Central memory CD8-positive, alpha-beta T cell (primary cell): ENCODE data around the gene RRBP1.

Source experiments
- ATAC-seq: fragments of 150-1000 bp; cut with Tn5 transposase; replicated peaks from 2 replicates; pipeline ENCODE4 v1.10.0; 2022; ENCODE audit warnings: mild to moderate bottlenecking, moderate FRiP score, moderate number of reproducible peaks; ENCODE audit not compliant: poor library complexity, severe bottlenecking; ENCODE audit errors: extremely low read depth
- DNase-seq, 2 donors: peaks; one replicate each; pipeline ENCODE4 v3.0.0; 2021; ENCODE audit warnings: low spot score in 2 of 2
- H3K27ac Mint-ChIP-seq: one replicate; pipeline ENCODE4 v1.8.0; 2022; ENCODE audit warnings: low read depth, mild to moderate bottlenecking, moderate library complexity, mixed read lengths
- H3K27me3 Mint-ChIP-seq: one replicate; pipeline ENCODE4 v1.8.0; 2022; ENCODE audit warnings: mixed read lengths
- H3K36me3 Mint-ChIP-seq: one replicate; pipeline ENCODE4 v1.8.0; 2022; ENCODE audit warnings: mild to moderate bottlenecking, moderate library complexity, mixed read lengths; ENCODE audit not compliant: insufficient read depth
- H3K4me1 Mint-ChIP-seq: one replicate; pipeline ENCODE4 v1.8.0; 2022; ENCODE audit warnings: mixed read lengths
- H3K4me3 Mint-ChIP-seq: one replicate; pipeline ENCODE4 v1.8.0; 2022; ENCODE audit warnings: mild to moderate bottlenecking, moderate library complexity, mixed read lengths
- H3K9me3 Mint-ChIP-seq: one replicate; pipeline ENCODE4 v1.8.0; 2022; ENCODE audit warnings: mixed read lengths

RRBP1 gene

DNA sequence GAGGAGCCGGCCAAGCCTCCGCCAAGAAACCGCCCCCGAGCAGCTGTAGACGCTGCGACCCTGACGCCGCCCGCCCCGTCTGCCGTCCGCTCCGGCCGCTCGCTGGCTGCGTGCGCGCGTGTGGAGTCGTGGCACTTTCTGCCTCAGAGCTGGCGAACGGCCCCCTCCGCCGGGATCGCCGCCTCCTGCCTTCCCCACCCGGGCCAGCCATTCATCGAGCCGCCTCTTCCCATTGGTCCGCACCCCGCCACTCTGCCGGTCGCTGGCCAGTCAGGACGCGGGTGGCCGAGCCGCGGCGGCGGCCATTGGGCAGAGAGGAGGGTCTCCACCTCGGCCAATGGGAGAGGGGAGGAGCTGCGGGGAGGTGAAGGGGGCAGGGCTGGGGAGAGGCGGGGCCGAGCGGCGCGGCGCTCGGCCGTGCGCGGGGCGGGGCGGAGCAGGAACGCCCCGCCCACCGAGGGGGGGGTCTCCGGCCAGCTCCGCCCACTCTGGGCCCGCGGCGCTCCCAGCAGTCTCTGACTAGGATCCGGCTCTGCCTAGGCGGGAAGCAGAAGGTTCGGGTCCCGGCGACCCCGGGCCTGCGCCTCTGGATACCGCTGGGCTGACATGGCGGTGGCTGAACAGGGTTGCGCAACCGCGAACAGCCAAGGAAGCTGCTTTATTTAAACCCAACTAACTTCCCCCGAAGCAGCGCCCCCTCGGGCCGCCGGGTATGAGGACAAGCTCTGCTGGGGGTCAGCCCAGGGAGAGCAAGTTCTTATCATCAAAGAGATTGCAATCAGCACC, at the start of gene RRBP1:
Gene RRBP1, minus strand, starts transcription at position 140 of the 786 bp plus-strand sequence. CDS start 21,735 bp downstream, outside the sequence.
- Mint-ChIP-seq H3K9me3 (no peaks in the 10 kb centered on the region), H3K27ac (peak within 1 kb of the TSS; percentile 63), H3K27me3 (peaks cover 29% of the 10 kb centered on the region), H3K4me3 (peak within 1 kb of the TSS; percentile 85), H3K4me1 (peaks cover 17% of the 10 kb centered on the region), H3K36me3 (peaks cover 5% of the 10 kb centered on the region)
- peak; percentile 91 for ATAC-seq
- peak; percentile 92 to 96 for DNase-seq

- Mint-ChIP-seq H3K4me3 (no peak overlapping the region), H3K36me3 (no peaks in the 10 kb centered on the region), H3K27me3 (peaks cover 50% of the 10 kb centered on the region), H3K27ac (no peak overlapping the region), H3K4me1 (no peaks in the 10 kb centered on the region), H3K9me3 (peaks cover 3% of the 10 kb centered on the region)
- no peak for ATAC-seq
- DNase-seq, result no peak
Measured at GRCh38 chr20:17731233-17731632, 49.2 kb upstream of the RRBP1 start.

- no peaks in the 10 kb centered on the region for H3K36me3 Mint-ChIP-seq
- no peaks in the 10 kb centered on the region for H3K4me1 Mint-ChIP-seq
- peaks cover 54% of the 10 kb centered on the region for H3K27me3 Mint-ChIP-seq
- no peak for DNase-seq
- no peak for ATAC-seq
- H3K27ac Mint-ChIP-seq, result no peak overlapping the region
- H3K4me3 Mint-ChIP-seq, result no peak overlapping the region
- no peaks in the 10 kb centered on the region for H3K9me3 Mint-ChIP-seq
Measured at GRCh38 chr20:17730071-17730470, 48.0 kb upstream of the RRBP1 start.

DNA sequence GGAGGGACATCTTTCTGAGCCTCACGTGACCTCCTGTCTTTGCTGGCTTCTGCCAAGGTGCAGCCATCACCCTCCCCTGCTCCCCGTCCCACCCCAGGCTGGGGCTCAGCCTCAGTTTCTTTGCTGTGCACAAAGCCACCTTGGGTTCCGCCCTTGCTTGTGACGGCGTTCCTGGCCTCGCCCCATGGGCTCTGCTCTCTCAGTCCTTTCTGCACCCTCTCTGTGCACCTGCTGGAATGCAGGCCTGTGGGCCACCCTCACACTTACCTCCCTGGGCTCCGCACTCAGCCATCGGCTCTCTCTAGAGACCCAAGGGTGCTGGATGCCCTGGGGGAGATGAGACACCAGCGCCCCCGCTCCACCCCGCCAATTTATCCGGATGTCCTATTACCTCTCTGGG, 46.0 kb upstream of the RRBP1 start:
- Mint-ChIP-seq H3K27me3 (peaks cover 73% of the 10 kb centered on the region), H3K9me3 (no peaks in the 10 kb centered on the region)

DNA sequence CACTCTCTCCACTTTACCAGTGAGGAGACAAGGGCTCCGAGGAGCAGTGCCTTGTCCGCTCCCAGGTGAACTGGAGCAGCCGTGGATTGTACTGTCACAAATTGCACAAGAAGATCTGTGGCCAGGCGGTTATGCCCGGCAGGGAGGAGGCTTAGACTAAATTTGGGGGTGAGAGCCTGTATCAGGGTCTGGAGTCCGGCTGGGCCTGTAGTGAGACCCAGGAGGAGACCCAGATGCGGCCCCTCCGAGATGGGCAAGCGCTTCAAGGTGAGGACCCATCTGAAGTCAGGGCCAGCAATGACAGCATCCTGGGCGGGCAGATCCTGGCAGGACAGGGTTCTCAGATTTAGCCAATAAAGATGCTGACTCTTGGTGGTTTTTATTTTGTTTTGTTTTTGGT, 45.3 kb upstream of the RRBP1 start:
- H3K27ac Mint-ChIP-seq, result no peak overlapping the region
- DNase-seq (no peak), ATAC-seq (no peak)
- H3K4me1 Mint-ChIP-seq, result no peaks in the 10 kb centered on the region
- H3K27me3 Mint-ChIP-seq, result peaks cover 73% of the 10 kb centered on the region
- H3K36me3 Mint-ChIP-seq, result no peaks in the 10 kb centered on the region
- H3K9me3 Mint-ChIP-seq, result no peaks in the 10 kb centered on the region
- H3K4me3 Mint-ChIP-seq, result no peak overlapping the region

More for the DNA sequence above, 46.0 kb upstream of the RRBP1 start:
- Mint-ChIP-seq H3K36me3 (no peaks in the 10 kb centered on the region), H3K27ac (peak overlapping the region; percentile 75), H3K4me1 (no peaks in the 10 kb centered on the region), H3K4me3 (no peak overlapping the region)
- ATAC-seq, result no peak
- DNase-seq, result no peak

DNA sequence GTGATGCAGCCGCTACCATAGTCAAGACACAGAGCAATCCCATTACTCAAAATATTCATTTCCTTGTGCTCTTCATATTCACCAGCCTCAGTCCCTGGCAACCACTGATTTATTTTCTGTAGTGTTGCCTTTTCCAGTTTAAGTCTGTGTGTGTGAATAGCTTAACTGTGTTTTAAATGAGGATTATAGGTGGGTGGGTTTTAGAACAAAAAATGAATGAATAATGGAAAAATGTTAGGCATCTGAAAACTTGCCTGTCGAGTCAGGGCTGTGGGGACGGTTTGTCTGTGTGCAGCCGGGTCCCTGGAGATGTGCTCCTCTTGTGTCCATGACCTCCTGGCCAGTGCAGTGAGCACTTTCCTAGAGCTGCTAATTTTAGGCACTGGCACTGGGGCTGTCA, 44.9 kb upstream of the RRBP1 start:
- DNase-seq, result no peak
- no peaks in the 10 kb centered on the region for H3K36me3 Mint-ChIP-seq
- no peaks in the 10 kb centered on the region for H3K9me3 Mint-ChIP-seq
- peaks cover 73% of the 10 kb centered on the region for H3K27me3 Mint-ChIP-seq
- no peaks in the 10 kb centered on the region for H3K4me1 Mint-ChIP-seq
- no peak for ATAC-seq
- H3K27ac Mint-ChIP-seq, result no peak overlapping the region
- H3K4me3 Mint-ChIP-seq, result no peak overlapping the region

- peaks cover 59% of the 10 kb centered on the region for H3K27me3 Mint-ChIP-seq
- no peaks in the 10 kb centered on the region for H3K9me3 Mint-ChIP-seq
- DNase-seq (no peak), ATAC-seq (no peak)
- no peaks in the 10 kb centered on the region for H3K4me1 Mint-ChIP-seq
- no peaks in the 10 kb centered on the region for H3K36me3 Mint-ChIP-seq
- no peak overlapping the region for H3K27ac Mint-ChIP-seq
- H3K4me3 Mint-ChIP-seq, result no peak overlapping the region
Measured at GRCh38 chr20:17725094-17725835, 43.2 kb upstream of the RRBP1 start.

DNA sequence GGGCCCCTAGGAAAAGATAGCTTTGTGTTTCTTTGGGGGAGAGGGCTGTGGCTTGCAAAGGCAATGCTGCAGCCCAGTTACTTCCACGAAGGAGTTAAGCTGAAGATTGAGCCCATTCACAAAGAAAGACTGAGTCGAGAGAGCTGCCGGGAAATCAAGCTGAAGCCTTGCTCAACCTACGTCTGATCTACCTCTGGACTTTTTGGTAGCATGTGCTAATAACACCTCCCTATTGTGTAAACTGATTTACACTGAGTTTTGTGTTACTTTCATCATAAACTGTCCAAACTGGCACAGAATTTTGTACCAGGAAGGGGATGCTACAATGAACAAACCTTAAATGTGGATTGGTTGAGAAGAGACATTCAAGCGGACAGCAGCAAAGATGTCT, 41.3 kb upstream of the RRBP1 start:
- H3K4me3 Mint-ChIP-seq, result no peak overlapping the region
- no peak for DNase-seq
- H3K36me3 Mint-ChIP-seq, result no peaks in the 10 kb centered on the region
- H3K9me3 Mint-ChIP-seq, result no peaks in the 10 kb centered on the region
- no peak overlapping the region for H3K27ac Mint-ChIP-seq
- peaks cover 54% of the 10 kb centered on the region for H3K27me3 Mint-ChIP-seq
- ATAC-seq, result no peak
- no peaks in the 10 kb centered on the region for H3K4me1 Mint-ChIP-seq

GRCh38 chr20:17722493-17723300, 40.7 kb upstream of the RRBP1 start:
- H3K27ac Mint-ChIP-seq, result no peak overlapping the region
- DNase-seq (no peak), ATAC-seq (no peak)
- H3K4me3 Mint-ChIP-seq, result no peak overlapping the region
- H3K36me3 Mint-ChIP-seq, result no peaks in the 10 kb centered on the region
- H3K9me3 Mint-ChIP-seq, result no peaks in the 10 kb centered on the region
- H3K27me3 Mint-ChIP-seq, result peaks cover 48% of the 10 kb centered on the region
- no peaks in the 10 kb centered on the region for H3K4me1 Mint-ChIP-seq

DNA sequence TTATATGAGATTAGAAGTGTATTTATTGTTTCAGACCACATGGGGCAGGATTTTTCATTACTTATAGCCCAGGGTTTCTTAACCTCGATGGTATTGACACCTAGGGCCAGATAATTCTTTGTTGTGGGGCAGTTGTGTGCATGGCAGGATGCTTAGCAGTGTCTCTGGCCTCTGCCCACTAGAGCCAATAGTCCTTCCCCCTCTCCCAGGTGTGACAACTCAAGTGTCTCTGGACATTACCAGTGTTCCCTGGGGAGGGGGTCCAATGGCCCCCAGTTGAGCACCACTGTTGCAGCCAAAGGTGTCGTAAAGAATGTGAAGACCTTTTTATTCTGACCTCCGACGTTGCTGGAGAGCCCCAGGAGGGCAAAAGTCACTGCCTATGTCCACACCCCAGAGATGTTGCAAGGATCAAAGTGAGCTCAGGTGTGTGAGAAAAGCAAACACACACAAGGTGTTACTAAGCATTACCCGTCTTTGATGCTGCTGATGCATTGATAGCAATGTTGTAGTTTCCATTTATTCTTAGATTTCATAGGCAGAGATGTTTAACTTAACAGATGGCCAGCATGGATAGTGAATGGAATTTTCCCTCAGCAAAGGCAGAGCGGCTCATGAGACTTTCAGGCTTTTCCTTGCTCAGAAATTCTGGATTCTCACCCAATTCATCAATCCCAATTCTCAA, 39.9 kb upstream of the RRBP1 start:
- no peak for ATAC-seq
- Mint-ChIP-seq H3K4me3 (no peak overlapping the region), H3K27me3 (peaks cover 48% of the 10 kb centered on the region), H3K4me1 (no peaks in the 10 kb centered on the region), H3K9me3 (no peaks in the 10 kb centered on the region), H3K36me3 (no peaks in the 10 kb centered on the region), H3K27ac (no peak overlapping the region)
- no peak for DNase-seq

GRCh38 chr20:17720755-17721154, 38.7 kb upstream of the RRBP1 start:
- DNase-seq (no peak), ATAC-seq (no peak)
- Mint-ChIP-seq H3K9me3 (no peaks in the 10 kb centered on the region), H3K4me3 (no peak overlapping the region), H3K27me3 (peaks cover 48% of the 10 kb centered on the region), H3K27ac (no peak overlapping the region), H3K36me3 (no peaks in the 10 kb centered on the region), H3K4me1 (no peaks in the 10 kb centered on the region)

- H3K36me3 Mint-ChIP-seq, result no peaks in the 10 kb centered on the region
- ATAC-seq, result no peak
Measured at GRCh38 chr20:17716331-17716730, 34.3 kb upstream of the RRBP1 start.

More at GRCh38 chr20:17716331-17716730, 34.3 kb upstream of the RRBP1 start:
- Mint-ChIP-seq H3K4me1 (no peaks in the 10 kb centered on the region), H3K27ac (no peak overlapping the region), H3K9me3 (no peaks in the 10 kb centered on the region), H3K27me3 (peaks cover 29% of the 10 kb centered on the region), H3K4me3 (no peak overlapping the region)
- no peak for DNase-seq
